ENCODE measurements around the gene SLC24A3. TPM values are rescaled to one million over a fixed set of nuclear protein-coding genes. Genes with fewer than 3 reads are reported as not detected.

SLC24A3 gene
- total RNA-seq, 2 donors from 2014 or later, result 3.2 to 6.9 TPM

GRCh38 chr20:19231359-19232035 is 19.1 kb downstream of the SLC24A3 start:
- ATAC-seq (no peak), DNase-seq (no peak)
- intact Hi-C loops (cut with DNase I, micrococcal nuclease), result no loop called here

DNA sequence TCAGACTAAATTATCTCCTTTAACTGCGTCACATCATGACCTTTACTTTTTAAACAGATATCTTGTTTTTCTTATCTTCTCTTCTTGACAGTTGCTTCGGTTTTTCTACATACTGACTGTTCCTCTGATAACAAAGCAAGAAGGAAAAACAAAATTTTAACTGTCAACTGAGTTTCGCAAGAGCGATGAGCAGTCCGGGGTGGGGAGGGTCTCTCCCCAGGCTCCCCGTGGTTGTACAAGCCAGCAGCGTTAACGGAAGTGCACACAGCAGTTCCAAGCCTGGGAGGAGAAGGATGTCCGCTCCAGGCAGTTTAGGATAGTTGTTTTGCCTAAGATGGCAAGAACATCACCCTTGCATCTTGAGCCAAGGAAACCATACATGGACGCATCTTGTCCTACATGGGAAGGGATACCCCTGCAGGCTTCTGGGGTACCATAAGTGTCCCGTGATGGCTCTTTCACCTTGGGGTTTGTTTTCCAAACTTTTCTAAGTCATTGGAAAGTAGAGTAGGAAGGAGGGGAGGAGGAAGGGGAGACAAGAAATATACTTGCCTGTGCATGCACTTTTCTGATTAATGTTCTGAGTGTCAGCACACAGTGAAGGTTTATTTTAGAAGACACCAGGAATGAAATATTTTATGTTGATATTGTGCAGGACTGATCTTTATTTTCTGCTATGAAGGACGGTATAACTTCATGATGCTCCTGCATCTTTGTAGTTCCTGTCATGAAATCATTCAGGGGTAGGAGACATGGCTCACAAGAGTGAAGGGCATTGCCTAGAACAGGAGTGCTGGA is 20.8 kb downstream of the SLC24A3 start:
- ATAC-seq, result no peak
- DNase-seq, result no peak
- intact Hi-C loops (cut with DNase I, micrococcal nuclease), result no loop called here

DNA sequence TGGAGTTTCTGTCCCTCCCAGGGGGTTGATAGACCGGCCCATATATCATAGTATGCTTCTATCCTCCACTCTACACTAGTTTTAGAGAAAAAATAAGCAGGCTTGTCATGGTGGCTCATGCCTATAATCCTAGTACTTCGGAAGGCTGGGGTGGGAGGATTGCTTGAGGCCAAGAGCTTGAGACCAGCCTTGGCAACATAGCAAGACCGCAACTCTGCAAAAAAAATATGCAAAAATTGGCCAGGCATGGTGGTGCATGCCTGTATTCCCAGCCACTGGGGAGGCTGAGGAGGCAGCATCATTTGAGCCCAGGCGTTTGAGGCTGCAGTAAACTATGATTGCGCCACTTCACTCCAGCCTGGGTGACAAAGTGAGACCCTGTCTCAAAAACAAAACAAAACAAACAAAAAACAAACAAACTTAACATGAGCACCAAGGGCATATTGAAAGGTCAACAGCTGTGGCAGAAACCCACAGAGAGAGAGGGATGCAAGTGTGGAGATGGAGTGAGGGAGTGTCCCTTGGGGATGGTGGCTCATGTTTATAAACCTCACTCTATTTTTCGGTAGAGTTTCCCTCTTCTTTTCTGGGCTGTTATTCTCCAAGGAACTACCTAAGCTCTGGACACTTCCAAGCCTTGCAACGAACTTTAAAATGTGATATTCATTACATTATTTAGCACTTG is 24.1 kb downstream of the SLC24A3 start:
- ATAC-seq (no peak), DNase-seq (no peak)
- intact Hi-C loops (cut with DNase I, micrococcal nuclease), result no loop called here

DNA sequence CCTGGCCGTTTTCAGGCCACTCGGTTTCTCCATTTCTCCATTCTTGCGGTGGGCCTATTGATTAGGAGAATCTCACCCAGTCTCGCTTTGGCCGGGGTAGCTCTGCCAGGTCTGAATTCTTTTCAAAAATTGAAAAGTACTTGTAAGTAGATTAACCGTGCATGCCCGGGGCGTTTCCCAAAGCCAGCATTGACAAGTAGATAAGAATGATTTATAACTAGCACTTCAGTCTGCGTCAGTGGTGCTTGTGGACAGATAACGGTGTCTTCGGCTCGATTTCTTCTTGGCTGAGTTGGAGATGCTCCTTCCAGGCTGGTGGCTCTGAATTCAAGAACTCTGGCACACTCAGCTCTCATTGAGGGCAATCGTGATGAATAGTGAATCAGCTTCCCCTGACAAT is 29.0 kb downstream of the SLC24A3 start:
- no peak for ATAC-seq
- intact Hi-C loops (cut with DNase I, micrococcal nuclease), result no loop called here
- no peak for DNase-seq

- no peak for DNase-seq
- ATAC-seq, result no peak
- intact Hi-C loops (cut with DNase I, micrococcal nuclease), result no loop called here
These were observed 31.8 kb downstream of the SLC24A3 start for GRCh38 chr20:19244291-19244690.

DNA sequence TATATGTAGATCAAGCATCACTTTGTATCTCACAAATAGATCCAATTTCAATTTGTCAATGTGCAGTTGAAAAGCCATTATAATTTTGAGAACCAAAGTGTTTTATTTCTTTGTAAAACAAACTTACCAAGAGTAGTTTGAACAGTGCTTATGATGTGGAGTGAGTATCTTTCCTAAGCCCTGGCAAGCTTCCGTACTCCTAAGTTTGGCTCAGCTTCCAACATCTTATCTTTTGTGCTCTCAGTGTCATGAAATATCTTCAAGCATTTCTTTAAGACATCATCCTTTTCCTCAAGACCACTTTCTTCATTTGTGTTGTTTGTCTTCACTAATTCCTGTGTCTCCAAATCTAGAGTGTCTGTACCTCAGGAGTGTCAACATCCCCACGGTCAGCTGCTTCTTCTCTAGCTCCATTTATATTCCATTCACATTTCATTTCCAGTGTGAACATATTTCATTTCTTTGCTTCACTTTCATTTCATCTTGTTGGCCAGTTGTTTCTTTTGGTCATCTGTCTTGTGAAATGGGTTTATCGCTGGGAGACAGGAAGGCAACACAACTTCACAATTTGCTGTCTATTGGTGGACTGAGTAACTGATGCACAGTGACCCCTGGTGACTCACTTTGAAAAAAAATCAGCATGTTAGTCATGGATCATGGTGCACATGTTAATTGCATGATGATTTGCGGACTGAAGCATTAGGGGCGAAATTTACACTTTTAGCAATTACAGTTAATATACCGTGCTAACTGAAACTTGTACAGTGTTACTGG is 36.9 kb downstream of the SLC24A3 start:
- intact Hi-C loops (cut with DNase I, micrococcal nuclease), result no loop called here
- no peak for ATAC-seq
- no peak for DNase-seq

GRCh38 chr20:19250346-19250745 is 37.9 kb downstream of the SLC24A3 start:
- ATAC-seq (no peak), DNase-seq (no peak)
- intact Hi-C loops (cut with DNase I, micrococcal nuclease), result no loop called here

- DNase-seq, result no peak
- intact Hi-C loops (cut with DNase I, micrococcal nuclease), result no loop called here
- ATAC-seq, result no peak
These were observed 39.1 kb downstream of the SLC24A3 start for GRCh38 chr20:19251506-19251905.

GRCh38 chr20:19251958-19252357 is 39.5 kb downstream of the SLC24A3 start:
- no peak for DNase-seq
- intact Hi-C loops (cut with DNase I, micrococcal nuclease), result no loop called here
- no peak for ATAC-seq

DNA sequence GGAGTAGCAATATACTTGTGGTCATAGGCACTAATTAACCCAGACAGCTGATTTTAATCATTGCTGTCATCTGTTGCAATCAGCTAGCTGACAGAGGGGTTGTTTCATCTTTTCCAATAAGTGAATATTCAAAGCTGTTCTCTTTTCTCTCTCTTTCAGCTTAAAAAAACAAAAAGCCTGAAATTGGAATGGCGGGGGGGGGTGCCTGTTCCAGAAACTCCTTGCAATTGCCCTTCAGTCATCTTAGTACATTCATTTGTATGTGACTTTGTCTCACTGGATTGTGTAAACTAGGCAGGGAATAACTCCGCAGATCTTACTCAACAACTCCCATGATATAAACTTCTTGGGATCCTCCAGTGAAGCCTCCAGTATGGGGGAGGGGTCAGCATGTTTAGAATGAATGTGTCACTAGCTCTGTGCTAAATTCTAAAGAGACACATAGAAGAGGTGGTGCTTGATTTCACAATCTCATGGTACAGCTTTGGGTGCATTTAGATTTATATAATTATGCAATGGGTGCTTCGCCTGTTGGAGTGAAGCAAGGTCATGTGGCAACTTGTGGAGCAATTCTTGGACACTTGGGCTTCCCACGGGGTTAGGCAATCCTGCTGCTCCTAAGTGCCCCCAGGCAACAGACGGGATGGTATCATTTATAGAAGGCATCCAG is 40.1 kb downstream of the SLC24A3 start:
- ATAC-seq (no peak), DNase-seq (no peak)
- intact Hi-C loops (cut with DNase I, micrococcal nuclease), result no loop called here

GRCh38 chr20:19253316-19253715 is 40.9 kb downstream of the SLC24A3 start:
- intact Hi-C loops (cut with DNase I, micrococcal nuclease), result no loop called here
- no peak for DNase-seq
- ATAC-seq, result no peak

DNA sequence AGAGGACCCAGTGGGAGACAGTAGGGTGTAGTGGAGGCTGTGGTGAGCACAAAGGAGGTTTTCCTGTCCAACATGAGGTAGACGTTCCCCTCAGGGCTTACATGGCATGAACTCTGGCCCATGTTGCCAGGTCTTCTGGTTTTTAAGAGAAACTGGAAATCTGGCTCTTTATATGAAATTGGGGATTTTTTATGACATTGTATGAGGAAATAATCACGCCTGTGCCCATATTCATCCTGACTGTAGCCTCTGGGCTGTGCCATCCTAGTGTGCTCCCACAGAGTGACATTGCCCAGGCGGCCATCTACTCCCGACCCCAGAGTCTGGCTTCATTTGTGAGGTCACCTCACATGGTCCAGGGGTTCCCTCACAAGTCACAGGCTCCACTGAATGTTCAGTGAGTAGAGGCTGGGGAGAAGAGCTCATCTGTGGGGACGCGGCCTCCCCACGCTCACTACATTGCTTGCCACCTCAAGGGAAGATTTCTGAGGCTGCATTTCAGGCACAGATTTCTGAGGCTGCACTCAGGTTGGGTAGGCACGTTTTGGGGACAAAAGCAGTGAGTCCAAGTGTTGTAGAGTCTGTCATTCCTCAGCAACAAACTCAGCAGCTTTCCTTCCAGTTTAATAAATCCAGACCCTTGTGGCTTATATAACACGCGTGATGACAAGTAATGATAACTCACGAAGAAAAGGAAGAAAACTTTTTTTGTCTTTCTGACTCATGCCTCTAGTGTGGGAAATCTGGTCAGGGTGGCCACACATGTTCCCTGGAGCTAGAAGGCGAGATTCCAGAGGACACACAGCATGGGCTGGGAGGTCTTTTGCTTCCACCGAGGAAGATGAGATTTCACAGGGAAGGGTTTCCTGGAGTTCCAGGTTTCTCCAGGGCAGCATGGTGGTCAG is 41.7 kb downstream of the SLC24A3 start:
- intact Hi-C loops (cut with DNase I, micrococcal nuclease), result no loop called here
- no peak for DNase-seq
- ATAC-seq, result no peak

- DNase-seq, result no peak
These were observed 42.5 kb downstream of the SLC24A3 start for GRCh38 chr20:19254956-19255355.

DNA sequence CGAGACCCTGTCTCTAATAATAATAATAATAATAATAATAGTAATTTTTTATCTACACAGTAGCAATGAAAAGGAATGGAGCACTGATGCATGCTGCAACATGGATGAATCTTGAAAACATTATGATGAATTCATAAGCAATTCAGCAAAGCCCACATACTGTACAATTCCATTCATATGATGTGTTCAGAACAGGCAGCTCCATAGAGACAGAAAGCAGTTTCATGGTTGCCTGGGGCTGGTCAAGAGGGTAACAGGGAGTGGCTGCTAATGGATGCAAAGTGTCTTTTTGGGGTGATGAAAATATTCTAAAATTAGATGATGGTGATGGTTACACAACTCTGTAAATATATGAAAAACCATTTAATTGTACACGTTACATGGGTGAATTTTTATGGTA is 43.6 kb downstream of the SLC24A3 start:
- DNase-seq (no peak), ATAC-seq (no peak)
- intact Hi-C loops (cut with DNase I, micrococcal nuclease), result no loop called here

More at GRCh38 chr20:19254956-19255355, 42.5 kb downstream of the SLC24A3 start:
- intact Hi-C loops (cut with DNase I, micrococcal nuclease), result no loop called here
- peak; percentile 26 for ATAC-seq

DNA sequence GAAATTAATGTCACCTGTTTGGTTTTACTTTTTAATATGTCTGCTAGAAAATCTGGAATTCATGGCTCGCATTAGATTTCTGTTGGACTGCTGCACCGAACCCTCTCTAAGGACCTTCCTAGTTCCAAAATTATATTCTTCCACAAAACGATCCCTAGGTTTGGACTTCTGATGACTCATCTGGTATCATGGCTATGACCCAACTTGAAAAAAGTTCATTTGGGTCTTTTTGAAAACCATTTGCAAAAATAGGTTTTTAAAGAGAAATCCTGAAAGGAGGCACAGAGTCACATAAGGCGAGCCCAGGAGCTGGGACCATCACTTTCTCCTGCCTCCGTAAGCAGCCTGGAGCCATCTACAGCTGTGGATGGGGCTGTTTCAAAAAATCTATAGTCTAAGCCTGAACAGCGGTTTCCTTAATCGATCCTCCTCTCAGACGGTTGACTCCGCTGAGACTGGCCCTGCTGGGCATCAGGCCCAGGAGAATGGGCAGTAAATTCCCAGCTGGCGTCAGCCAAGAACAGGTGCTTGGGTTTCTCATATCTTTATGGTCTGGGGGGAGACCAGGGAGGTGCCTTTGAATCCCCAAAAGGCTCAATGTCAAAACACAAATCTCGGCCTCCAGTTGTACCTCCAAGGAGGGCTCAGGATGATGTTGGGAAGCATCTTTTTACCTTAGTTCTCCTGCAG is 44.6 kb downstream of the SLC24A3 start:
- ATAC-seq (no peak), DNase-seq (no peak)
- intact Hi-C loops (cut with DNase I, micrococcal nuclease), result no loop called here

DNA sequence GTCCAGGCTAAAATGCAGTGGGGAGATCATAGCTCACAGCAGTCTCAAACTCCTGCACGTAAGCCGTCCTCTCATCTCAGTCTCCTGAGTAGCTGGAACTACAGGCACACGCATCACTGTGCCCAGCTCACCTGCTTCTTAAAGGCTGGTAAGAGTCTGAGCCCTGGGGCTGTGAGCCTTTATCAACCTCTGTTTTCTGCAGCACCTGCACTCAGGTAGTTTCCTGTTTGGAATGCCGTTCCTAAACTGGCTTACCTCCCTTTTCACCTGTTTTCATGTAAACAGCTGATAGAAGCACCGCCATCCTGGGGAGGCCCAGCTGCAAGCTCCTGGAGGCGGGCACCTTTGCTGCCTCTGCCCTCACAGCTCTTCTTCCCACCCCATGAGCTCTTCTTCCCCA is 45.4 kb downstream of the SLC24A3 start:
- no peak for ATAC-seq
- no peak for DNase-seq
- intact Hi-C loops (cut with DNase I, micrococcal nuclease), result no loop called here

DNA sequence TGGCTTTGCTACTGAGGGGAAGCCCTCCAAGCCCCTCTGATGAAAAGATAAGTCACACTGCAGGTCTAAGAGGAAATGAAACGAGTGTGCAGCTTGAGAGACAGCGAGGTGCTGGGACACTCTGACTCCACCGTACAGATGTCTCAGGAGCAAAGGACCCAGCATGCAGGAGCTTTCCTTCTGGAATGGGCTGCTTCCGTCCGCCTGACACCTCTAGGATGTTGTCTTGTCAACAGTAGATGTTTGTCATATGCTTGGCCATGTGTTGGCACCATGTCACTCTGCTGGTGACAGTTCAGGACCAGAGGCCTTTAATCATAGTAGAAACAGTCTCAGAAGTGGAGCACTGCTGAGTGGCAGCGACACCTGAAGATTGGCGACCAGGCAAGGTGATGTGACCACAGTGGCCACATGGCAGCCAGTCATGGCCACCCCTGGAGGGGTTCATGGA is 46.7 kb downstream of the SLC24A3 start:
- no peak for DNase-seq
- intact Hi-C loops (cut with DNase I, micrococcal nuclease), result no loop called here
- ATAC-seq, result no peak
